HAP-1 (cell line): ENCODE results near the gene PLOD3.

Experiments
- DNase-seq, 2 experiments: peaks; one replicate each; pipeline ENCODE4 v3.0.0-alpha.2; 2016 to 2020; ENCODE audit warnings: low spot score in 2 of 2
- H3K27me3 ChIP-seq: fragments of 250-450 bp; sonication (Bioruptor Pico); 2 replicates; pipeline ENCODE4 v1.5.1; 2020; ENCODE audit warnings: low read depth, mild to moderate bottlenecking, moderate library complexity
- H3K36me3 ChIP-seq: fragments of 250-450 bp; sonication (Bioruptor Pico); replicated peaks from 2 replicates; pipeline ENCODE4 v1.5.1; 2020; ENCODE audit warnings: mild to moderate bottlenecking
- H3K4me1 ChIP-seq: fragments of 250-450 bp; sonication (Bioruptor Pico); 2 replicates; pipeline ENCODE4 v1.5.1; 2020; ENCODE audit warnings: mild to moderate bottlenecking
- H3K4me3 ChIP-seq: fragments of 250-450 bp; sonication (Bioruptor Pico); 2 replicates; pipeline ENCODE4 v1.5.1; 2020; ENCODE audit warnings: mild to moderate bottlenecking, moderate library complexity
- H3K9me3 ChIP-seq: fragments of 250-450 bp; sonication (Bioruptor Pico); 2 replicates; pipeline ENCODE4 v1.5.1; 2020; ENCODE audit warnings: mild to moderate bottlenecking, moderate library complexity
- in situ Hi-C: fragments of 300-500 bp; cut with MboI; formaldehyde crosslinking; loops from 3 replicates; pipeline ENCODE4 v1.14.3; 2020; ENCODE audit warnings: low sequenced_read_pairs, inconsistent platforms, mixed read lengths

PLOD3 gene

DNA sequence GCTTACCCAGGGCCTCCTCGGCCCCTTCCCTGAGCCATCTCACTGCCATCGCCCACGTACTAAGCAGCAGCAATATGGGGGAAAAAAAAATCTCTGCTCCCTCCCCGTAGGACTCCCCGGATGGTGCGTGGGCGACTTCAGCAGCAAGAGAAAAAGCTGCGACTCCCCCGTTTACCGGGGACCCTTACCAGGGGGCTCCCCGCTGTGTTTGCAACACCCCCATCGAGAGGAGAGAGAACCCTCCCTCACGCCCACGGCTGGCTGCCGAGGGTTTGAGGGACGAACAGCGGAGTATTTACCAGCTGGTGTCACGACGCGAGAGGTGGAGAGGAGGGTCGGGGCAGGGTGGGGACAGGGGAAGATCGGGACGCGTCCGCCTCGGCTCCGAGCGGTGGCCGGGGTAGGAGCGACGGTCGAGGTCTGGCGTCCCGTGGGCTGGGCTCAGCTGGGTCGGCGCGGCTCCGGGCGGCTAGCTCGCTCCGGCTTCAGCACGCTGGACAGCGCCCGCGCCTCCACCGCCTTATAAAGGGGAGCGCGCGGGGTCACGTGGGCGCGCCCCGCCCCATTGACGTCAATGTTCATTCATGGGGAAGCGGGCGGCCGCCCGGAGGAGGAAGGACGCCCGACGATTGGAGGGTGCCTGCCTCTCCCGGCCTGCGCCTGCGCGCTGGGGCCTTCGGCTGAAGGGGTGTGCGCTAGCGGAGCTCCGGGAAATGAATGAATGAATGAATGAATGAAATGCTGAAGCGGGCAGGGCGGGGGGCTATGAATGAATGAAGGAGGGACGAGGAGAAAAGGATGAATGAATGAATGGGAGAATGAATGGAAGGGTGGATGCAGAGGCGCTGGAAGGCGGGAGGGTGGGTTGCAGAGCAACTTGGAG is 52.1 kb downstream of the PLOD3 start, which contains the start of gene VGF:
TSS of gene VGF (minus strand) at position 495 of the 883 bp plus-strand sequence. CDS start 726 bp downstream, outside the sequence.
- H3K4me1 ChIP-seq, result peaks cover 13% of the 10 kb centered on the region
- no peaks in the 10 kb centered on the region for H3K36me3 ChIP-seq
- DNase-seq, result peak; percentile 87 to 96
- no peaks in the 10 kb centered on the region for H3K9me3 ChIP-seq
- H3K27me3 ChIP-seq, result peaks cover 55% of the 10 kb centered on the region
- H3K4me3 ChIP-seq, result peak within 1 kb of the TSS; percentile 36
- in situ Hi-C loops, result no loop called here

DNA sequence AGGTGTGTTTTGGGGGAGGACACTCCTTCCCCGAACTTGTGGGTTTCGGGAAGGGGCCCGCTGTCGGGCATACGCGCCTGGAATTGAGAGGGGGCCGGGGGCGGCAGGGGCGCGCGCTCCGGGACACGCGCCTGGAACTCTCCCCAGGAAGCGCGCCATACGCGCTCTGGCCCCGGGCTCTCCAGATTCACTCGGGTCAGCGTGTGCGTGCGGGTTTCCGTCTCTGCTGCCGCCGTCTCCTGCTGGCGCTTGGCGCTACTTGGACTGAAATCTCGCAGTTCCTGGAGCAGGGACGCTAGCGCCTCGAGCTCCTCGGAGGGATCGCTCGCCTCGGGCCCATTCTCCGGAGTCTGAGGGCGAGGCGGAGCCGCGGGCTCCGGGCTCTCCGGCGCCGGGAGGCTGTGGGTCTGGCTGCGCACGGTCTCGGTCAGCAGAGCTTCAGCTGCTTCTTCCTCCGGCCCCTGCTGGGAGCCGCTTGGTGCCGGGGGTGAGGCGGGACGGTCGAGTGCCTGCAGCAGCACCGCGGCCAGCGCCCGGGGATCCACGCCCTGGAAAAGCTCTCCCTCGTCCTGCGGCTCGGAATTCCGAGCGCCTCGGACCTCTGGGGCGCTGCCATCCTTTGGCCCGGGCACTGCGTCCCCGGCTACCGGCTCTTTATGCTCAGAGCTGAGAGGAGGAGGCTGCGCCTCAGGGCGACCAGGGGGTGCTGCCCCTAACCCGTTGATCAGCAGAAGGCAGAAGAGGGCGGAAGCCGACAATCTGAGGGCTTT is 53.1 kb downstream of the PLOD3 start:
- Histone ChIP-seq H3K4me1 (peaks cover 8% of the 10 kb centered on the region), H3K27me3 (peaks cover 44% of the 10 kb centered on the region), H3K36me3 (no peaks in the 10 kb centered on the region), H3K4me3 (peak overlapping the region; percentile 36), H3K9me3 (no peaks in the 10 kb centered on the region)
- in situ Hi-C loops, result no loop called here
- DNase-seq, result peak; percentile 40 to 77

DNA sequence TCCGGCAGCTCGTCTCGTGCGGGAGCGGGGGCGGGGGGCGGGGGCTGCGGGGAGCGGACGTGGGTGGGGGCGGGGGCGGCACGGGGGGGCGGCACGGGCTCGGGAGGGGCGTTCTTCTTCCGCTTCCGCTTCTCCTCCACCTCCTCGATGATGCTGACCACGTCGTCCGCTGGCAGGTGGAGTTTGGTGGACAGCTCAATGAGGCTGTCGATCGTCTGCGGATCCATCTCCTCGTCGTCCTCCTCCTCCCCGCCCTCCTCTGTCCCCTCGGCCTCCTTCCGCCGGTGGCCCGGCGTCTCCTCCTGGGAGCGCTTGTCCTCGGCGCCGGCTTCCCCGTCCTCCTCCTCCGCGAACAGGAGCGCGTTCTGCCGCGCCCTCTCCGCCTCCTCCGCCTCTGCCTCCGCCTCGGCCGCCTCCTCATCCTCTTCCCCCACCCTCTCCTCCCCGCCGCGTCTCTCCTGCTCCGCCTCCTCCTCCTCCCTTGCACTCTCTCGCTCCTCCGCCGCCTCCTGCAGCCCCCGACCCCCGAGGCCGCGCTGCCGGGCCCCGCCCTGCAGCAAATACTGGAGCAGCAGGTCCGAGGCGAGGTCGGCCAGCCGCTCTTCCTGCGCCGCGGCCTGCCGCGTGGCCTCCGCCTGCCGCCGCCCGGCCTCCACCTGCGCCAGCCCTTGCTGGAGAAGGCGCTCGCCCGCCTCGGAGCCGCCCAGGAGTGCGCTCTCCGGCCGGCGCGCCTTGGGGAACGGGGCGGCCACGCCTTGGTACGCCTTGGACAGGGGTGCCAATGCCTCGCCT is 53.9 kb downstream of the PLOD3 start:
- Histone ChIP-seq H3K4me1 (peaks cover 7% of the 10 kb centered on the region), H3K4me3 (peak overlapping the region; percentile 36)
- peak; percentile 37 to 68 for DNase-seq

DNA sequence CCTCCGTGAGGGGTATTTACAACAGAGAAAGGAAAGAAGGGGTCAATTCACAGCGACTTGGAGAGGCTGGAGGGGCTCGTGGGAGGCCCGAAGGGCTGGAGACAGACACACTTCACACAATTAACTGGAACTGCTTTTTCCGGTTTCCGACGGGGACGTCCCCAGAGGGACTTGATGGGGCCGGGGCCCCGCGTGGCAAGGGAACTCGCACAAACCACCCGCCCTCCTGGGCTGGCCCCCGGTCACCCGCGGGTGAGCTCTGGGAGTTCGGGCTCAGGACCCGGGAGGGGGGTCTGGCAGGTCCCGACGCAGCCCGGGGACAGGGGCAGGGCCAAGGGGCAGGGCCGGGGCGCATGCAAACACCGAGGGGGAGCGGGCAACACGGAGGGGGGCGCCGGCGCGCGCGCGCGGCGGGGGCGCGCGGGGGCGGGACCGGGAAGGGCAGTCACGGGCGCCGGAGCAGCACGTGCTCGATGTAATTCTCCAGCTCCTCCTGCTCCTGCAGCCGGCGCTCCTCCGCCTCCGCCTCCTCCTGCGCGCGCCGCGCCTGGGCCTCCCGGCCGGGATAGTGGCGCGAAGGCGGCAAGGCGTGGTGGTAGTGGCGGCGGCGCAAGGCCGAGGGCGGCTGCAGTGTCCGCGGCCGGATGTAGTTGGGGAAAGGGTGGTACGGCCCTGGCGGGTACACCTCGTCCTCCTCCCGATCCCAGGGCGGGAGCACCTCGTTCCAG is 54.7 kb downstream of the PLOD3 start:
- no peaks in the 10 kb centered on the region for H3K9me3 ChIP-seq
- H3K36me3 ChIP-seq, result no peaks in the 10 kb centered on the region
- H3K27me3 ChIP-seq, result peaks cover 31% of the 10 kb centered on the region
- peak overlapping the region; percentile 36 for H3K4me3 ChIP-seq
- H3K4me1 ChIP-seq, result peaks cover 7% of the 10 kb centered on the region
- in situ Hi-C loops, result no loop called here
- peak; percentile 62 to 74 for DNase-seq

More for the DNA sequence above, 53.9 kb downstream of the PLOD3 start:
- Histone ChIP-seq H3K27me3 (peaks cover 37% of the 10 kb centered on the region), H3K36me3 (no peaks in the 10 kb centered on the region), H3K9me3 (no peaks in the 10 kb centered on the region)
- in situ Hi-C loops, result no loop called here

DNA sequence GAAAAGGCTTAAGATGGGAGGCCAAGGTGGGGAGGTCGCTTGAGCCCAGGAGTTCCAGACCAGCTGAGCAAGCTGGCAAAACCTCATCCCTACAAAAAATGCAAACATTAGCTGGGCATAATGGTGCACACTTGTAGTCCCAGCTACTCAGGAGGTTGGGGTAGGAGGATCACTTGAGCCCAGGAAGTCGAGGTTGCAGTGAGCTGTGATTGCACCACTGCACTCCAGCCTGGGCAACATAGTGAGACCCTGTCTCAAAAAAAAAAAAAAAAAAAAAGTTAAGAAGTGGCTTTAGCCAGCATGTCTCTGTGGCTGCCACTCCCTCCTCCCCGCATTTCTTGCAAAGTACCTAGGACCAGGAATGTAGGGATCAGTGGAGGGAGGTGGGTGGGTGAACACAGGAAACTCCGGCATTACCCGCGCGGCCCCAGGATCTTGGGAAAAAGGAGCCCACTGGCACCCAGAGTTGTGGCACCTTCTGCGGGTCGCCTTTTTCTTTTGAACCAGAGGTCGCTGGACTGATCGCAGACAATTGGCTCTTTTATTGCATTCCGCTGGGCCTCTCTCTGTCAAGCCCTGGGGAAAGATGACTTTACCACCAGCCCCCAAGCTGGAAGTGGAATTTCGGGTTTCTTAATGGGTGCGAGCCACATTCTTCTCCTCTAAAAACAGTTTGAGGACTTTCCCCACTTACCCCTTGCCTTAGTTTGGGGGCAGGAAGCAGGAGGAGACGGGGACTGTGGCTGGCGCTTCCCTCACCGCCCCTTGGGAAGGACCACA is 55.5 kb downstream of the PLOD3 start:
- no peaks in the 10 kb centered on the region for H3K9me3 ChIP-seq
- H3K36me3 ChIP-seq, result no peaks in the 10 kb centered on the region
- peaks cover 22% of the 10 kb centered on the region for H3K27me3 ChIP-seq
- H3K4me1 ChIP-seq, result peaks cover 7% of the 10 kb centered on the region
- DNase-seq, result no peak
- in situ Hi-C loops, result no loop called here
- no peak overlapping the region for H3K4me3 ChIP-seq

DNA sequence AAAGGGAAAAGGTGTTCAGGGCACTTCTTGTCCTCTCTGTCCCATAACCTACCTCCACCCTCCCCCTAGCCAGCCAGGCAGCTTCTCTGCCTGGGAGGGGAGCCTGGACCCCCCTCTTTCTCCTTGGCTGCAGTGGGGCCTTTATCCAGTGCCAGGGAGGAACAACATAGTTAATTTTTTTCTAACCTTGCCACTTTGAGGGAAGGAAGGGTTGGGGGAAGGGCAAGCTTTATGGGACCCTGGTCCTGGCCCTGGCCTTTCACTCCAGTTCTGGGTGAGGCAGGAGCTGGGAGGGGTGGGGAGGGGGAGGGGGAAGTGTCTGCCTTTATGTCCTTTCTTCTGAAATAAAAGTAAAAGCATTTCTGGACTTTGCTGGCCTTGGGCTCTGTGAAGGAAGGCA is 56.5 kb downstream of the PLOD3 start:
- H3K4me1 ChIP-seq, result peaks cover 5% of the 10 kb centered on the region
- H3K4me3 ChIP-seq, result no peak overlapping the region
- no peak for DNase-seq
- in situ Hi-C loops, result no loop called here
- no peaks in the 10 kb centered on the region for H3K36me3 ChIP-seq
- no peaks in the 10 kb centered on the region for H3K9me3 ChIP-seq
- H3K27me3 ChIP-seq, result peaks cover 17% of the 10 kb centered on the region

DNA sequence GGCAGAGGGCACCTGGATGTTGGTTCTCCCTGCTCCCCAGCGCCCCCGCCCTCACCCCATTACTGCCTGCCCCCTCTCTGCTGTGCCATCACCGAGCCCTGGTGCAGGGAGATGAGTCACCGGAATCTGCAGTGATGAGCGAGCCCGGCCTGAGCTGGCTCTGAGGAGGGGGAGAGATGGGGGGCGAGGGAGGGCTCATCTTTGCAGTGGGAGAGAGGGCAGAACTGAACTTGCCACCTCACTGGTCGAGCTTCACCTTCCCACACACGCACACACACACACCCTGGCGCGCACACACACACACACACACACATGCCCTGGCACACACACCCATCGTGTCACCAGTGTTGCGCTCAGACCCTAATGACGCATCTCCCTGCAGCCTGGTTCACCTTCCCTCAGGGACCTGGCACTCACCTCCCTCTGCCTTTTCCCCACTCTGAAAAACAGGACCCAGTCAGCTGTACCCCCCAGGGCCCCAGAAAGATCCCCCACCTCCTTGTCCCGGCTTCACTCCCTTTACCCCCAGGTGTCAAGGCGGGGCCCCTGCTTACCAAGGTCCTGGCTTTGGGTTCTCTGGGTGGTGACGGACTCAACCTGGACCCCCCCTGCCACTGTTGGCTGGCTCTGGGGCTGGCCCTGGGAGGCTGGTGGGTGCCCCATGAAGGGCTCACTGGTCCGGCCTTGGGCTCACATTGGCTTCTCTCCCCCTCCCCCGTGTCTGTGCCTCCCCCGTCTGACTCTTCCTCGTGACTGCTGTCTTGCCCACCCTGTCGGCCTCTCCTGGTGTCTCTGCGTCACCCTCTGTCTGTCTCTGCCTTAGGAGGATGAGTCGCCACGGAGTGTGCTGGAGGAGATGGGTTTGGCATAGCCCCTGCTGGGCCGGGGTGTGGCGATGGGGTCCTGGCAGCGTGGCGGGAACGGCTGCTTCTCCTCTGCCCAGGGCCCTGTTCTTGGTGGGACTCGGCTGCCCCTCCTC is 57.4 kb downstream of the PLOD3 start:
- DNase-seq, result no peak
- Histone ChIP-seq H3K27me3 (peaks cover 12% of the 10 kb centered on the region), H3K4me3 (no peak overlapping the region), H3K4me1 (peaks cover under 1% of the 10 kb centered on the region), H3K9me3 (no peaks in the 10 kb centered on the region), H3K36me3 (no peaks in the 10 kb centered on the region)
- in situ Hi-C loops, result no loop called here

DNA sequence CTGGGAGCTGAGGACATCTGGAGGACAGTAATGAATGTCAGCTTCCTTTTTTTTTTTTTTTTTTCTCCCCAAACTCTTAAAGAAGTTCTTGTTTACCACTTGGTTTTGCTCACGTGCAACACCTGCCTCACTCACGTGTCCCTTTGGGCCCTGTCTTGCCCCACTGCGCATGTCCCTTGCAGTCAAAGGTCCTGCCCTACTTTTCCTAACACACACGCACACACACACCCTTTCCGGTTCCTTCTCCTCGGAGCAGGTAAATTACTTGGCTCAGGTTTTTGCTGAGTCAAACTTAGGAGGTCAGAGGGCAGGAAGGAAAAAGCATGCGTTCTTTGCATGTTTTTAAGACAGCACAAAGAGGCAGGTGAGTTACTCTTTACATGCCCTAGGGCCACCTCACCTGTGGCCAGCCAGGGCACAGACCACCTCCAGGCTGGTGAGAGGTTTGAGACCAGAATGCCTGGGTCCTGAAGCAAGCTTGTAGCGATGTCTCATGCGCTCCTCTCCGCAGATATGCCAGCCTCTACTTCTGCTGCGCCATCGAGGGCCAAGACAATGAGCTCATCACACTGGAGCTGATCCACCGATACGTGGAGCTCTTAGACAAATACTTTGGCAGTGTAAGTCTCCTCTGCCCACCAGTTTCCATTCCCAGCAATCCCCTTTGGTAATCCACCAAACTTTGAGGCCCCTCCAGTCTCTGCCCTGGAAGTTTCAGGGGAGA is 60.4 kb downstream of the PLOD3 start:
- in situ Hi-C loops, result no loop called here
- H3K36me3 ChIP-seq, result no peaks in the 10 kb centered on the region
- no peak for DNase-seq
- no peaks in the 10 kb centered on the region for H3K27me3 ChIP-seq
- no peaks in the 10 kb centered on the region for H3K4me1 ChIP-seq
- no peaks in the 10 kb centered on the region for H3K9me3 ChIP-seq
- H3K4me3 ChIP-seq, result no peak overlapping the region

DNA sequence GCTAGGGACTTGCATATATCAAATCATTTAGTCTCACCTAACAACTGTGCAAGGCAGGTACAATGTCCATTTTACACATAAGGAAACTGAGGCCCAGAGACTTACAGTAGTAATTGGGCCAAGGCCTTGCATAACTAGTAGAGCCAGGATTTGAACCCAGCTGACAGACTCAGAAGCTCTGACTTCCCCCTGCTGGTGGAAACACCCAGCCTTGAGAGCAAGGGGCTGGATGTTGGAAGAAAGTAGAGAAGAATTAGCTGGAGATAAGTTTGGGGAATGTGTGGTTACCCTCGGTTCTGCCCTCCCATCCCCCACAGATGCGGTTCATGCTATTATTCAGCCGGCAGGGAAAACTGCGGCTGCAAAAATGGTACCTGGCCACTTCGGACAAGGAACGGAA is 61.1 kb downstream of the PLOD3 start:
- H3K4me3 ChIP-seq, result no peak overlapping the region
- H3K4me1 ChIP-seq, result no peaks in the 10 kb centered on the region
- H3K9me3 ChIP-seq, result no peaks in the 10 kb centered on the region
- no peaks in the 10 kb centered on the region for H3K36me3 ChIP-seq
- no peak for DNase-seq
- no peaks in the 10 kb centered on the region for H3K27me3 ChIP-seq
- in situ Hi-C loops, result no loop called here
